Measurements from ENCODE around the gene ATF6B. TPM values are rescaled to one million over a fixed set of nuclear protein-coding genes. Genes with fewer than 3 reads are reported as not detected.

The ATF6B gene
- polyA plus RNA-seq, 1 experiment, result 69.2 TPM

DNA sequence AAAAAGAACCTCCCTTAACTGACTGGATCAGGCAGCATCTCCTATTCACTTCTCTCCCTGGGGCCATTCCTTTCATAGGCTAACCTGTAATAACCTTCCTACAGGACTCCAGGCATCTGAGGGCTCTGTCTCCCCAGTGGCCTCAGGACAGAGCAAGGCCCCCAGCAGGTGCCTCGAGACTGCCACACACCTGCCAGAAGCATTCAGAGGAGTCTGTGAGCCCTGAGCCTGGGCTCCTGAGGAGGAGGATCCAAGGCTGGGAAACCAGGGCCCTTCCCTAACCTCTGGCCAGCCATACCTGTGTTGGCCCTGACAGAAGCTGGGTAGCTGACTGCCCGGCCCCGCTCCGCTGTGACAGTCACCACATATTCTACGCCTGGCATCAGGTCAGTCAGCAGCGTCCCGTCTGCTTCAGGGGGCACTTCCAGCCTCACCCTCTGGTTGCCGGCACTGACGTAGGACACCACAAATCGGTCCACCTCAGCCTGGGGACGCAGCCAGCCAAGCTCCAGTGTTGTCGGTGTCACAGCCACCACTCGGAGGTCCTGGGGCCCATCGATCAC, 39.5 kb downstream of the ATF6B start:
- Histone ChIP-seq H3K4me3 (ENCODE audit: low read depth, low read length) (no peak overlapping the region), H3K27me3 (ENCODE audit: control insufficient read depth, insufficient read depth, low read length) (peaks cover 28% of the 10 kb centered on the region), H3K36me3 (ENCODE audit: control insufficient read depth, insufficient read depth, low read length) (no peaks in the 10 kb centered on the region)
- ChIA-PET CTCF (interaction anchor here (1.0 to 3.1 kb wide), 2 partner anchors 26 to 29 kb away, joined by 5 to 18 read pairs; no protein-coding TSS in a partner anchor), POLR2A (no interaction called here)
- no peak for DNase-seq (ENCODE audit: low read depth)
- TF ChIP-seq, protein P1, sequence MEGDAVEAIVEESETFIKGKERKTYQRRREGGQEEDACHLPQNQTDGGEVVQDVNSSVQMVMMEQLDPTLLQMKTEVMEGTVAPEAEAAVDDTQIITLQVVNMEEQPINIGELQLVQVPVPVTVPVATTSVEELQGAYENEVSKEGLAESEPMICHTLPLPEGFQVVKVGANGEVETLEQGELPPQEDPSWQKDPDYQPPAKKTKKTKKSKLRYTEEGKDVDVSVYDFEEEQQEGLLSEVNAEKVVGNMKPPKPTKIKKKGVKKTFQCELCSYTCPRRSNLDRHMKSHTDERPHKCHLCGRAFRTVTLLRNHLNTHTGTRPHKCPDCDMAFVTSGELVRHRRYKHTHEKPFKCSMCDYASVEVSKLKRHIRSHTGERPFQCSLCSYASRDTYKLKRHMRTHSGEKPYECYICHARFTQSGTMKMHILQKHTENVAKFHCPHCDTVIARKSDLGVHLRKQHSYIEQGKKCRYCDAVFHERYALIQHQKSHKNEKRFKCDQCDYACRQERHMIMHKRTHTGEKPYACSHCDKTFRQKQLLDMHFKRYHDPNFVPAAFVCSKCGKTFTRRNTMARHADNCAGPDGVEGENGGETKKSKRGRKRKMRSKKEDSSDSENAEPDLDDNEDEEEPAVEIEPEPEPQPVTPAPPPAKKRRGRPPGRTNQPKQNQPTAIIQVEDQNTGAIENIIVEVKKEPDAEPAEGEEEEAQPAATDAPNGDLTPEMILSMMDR (IDR thresholded peaks at IDR 0.05; ENCODE audit: insufficient read depth, low read depth, low read length), result no peak

- H3K27me3 ChIP-seq (ENCODE audit: control insufficient read depth, insufficient read depth, low read length), result peaks cover 28% of the 10 kb centered on the region
- CTCF ChIA-PET, result interaction anchor here (1.0 to 3.1 kb wide), 3 partner anchors 24 to 30 kb away, joined by 5 to 18 read pairs (median 7); no protein-coding TSS in a partner anchor
Measured at GRCh38 chr6:32087574-32088486, 40.2 kb downstream of the ATF6B start.

GRCh38 chr6:32086661-32087573, 41.1 kb downstream of the ATF6B start:
- CTCF ChIA-PET, result interaction anchor here (0.5 to 3.1 kb wide), 5 partner anchors 12 to 32 kb away, joined by 3 to 18 read pairs (median 3); no protein-coding TSS in a partner anchor
- Histone ChIP-seq H3K4me3 (ENCODE audit: low read depth, low read length) (no peak overlapping the region), H3K27me3 (ENCODE audit: control insufficient read depth, insufficient read depth, low read length) (peaks cover 28% of the 10 kb centered on the region), H3K36me3 (ENCODE audit: control insufficient read depth, insufficient read depth, low read length) (no peaks in the 10 kb centered on the region)
- TF ChIP-seq, protein P1 (IDR thresholded peaks at IDR 0.05; ENCODE audit: insufficient read depth, low read depth, low read length), result no peak
- POLR2A ChIA-PET, result no interaction called here
- DNase-seq (ENCODE audit: low read depth), result peak; percentile 52

More at GRCh38 chr6:32087574-32088486, 40.2 kb downstream of the ATF6B start:
- POLR2A ChIA-PET, result no interaction called here
- DNase-seq (ENCODE audit: low read depth), result no peak
- Histone ChIP-seq H3K4me3 (ENCODE audit: low read depth, low read length) (no peak overlapping the region), H3K36me3 (ENCODE audit: control insufficient read depth, insufficient read depth, low read length) (no peaks in the 10 kb centered on the region)
- TF ChIP-seq, protein P1 (IDR thresholded peaks at IDR 0.05; ENCODE audit: insufficient read depth, low read depth, low read length), result peak; percentile 66

GRCh38 chr6:32085759-32086459, 42.1 kb downstream of the ATF6B start:
- CTCF ChIA-PET, result interaction anchor here (1.3 kb wide), 1 partner anchor 28 kb away, joined by 5 read pairs; no protein-coding TSS in a partner anchor
- H3K36me3 ChIP-seq (ENCODE audit: control insufficient read depth, insufficient read depth, low read length), result no peaks in the 10 kb centered on the region
- TF ChIP-seq, protein P1 (IDR thresholded peaks at IDR 0.05; ENCODE audit: insufficient read depth, low read depth, low read length), result no peak
- POLR2A ChIA-PET, result no interaction called here
- no peak for DNase-seq (ENCODE audit: low read depth)
- H3K27me3 ChIP-seq (ENCODE audit: control insufficient read depth, insufficient read depth, low read length), result peaks cover 28% of the 10 kb centered on the region
- no peak overlapping the region for H3K4me3 ChIP-seq (ENCODE audit: low read depth, low read length)
